HCT116 (cell line): ENCODE measurements around the gene CCM2.

Experiments used
- TF ChIP-seq, protein P1 (sequence below), 3 experiments: fragments of 200-600 bp in 1 of 3; sonication (generic) in 1 of 3; IDR thresholded peaks in 2 of 3; conservative IDR thresholded peaks in 1 of 3; 2 replicates each; pipeline ENCODE4 v1.5.1; 2012 to 2017; ENCODE audit warnings: low read depth in 2 of 3, low read length in 2 of 3, antibody characterized with exemption in 1 of 3, borderline replicate concordance in 1 of 3, control low read depth in 1 of 3, mild to moderate bottlenecking in 1 of 3, mixed read lengths in 1 of 3, mixed run types in 1 of 3, moderate library complexity in 1 of 3; ENCODE audit not compliant: insufficient read depth in 1 of 3
- TF ChIP-seq, protein P2 (sequence below): IDR thresholded peaks from 2 replicates; pipeline ENCODE4 v1.6.1; 2011; ENCODE audit warnings: mild to moderate bottlenecking, low read length, moderate library complexity; ENCODE audit not compliant: insufficient replicate concordance; ENCODE audit errors: extremely low read depth

- TF ChIP-seq, protein P1, sequence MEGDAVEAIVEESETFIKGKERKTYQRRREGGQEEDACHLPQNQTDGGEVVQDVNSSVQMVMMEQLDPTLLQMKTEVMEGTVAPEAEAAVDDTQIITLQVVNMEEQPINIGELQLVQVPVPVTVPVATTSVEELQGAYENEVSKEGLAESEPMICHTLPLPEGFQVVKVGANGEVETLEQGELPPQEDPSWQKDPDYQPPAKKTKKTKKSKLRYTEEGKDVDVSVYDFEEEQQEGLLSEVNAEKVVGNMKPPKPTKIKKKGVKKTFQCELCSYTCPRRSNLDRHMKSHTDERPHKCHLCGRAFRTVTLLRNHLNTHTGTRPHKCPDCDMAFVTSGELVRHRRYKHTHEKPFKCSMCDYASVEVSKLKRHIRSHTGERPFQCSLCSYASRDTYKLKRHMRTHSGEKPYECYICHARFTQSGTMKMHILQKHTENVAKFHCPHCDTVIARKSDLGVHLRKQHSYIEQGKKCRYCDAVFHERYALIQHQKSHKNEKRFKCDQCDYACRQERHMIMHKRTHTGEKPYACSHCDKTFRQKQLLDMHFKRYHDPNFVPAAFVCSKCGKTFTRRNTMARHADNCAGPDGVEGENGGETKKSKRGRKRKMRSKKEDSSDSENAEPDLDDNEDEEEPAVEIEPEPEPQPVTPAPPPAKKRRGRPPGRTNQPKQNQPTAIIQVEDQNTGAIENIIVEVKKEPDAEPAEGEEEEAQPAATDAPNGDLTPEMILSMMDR (IDR thresholded peaks at IDR 0.05 in 2 of 3, conservative IDR thresholded peaks at IDR 0.05 in 1 of 3; ENCODE audit: borderline replicate concordance in 1 of 3, insufficient read depth in 1 of 3, low read depth in 2 of 3, low read length in 2 of 3) = no peak
- TF ChIP-seq, protein P2, sequence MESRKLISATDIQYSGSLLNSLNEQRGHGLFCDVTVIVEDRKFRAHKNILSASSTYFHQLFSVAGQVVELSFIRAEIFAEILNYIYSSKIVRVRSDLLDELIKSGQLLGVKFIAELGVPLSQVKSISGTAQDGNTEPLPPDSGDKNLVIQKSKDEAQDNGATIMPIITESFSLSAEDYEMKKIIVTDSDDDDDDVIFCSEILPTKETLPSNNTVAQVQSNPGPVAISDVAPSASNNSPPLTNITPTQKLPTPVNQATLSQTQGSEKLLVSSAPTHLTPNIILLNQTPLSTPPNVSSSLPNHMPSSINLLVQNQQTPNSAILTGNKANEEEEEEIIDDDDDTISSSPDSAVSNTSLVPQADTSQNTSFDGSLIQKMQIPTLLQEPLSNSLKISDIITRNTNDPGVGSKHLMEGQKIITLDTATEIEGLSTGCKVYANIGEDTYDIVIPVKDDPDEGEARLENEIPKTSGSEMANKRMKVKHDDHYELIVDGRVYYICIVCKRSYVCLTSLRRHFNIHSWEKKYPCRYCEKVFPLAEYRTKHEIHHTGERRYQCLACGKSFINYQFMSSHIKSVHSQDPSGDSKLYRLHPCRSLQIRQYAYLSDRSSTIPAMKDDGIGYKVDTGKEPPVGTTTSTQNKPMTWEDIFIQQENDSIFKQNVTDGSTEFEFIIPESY = no peak
Measured at GRCh38 chr7:45114926-45115325, 114.9 kb downstream of the CCM2 start.
